ENCODE data around the gene B3GNT9.

The B3GNT9 gene

DNA sequence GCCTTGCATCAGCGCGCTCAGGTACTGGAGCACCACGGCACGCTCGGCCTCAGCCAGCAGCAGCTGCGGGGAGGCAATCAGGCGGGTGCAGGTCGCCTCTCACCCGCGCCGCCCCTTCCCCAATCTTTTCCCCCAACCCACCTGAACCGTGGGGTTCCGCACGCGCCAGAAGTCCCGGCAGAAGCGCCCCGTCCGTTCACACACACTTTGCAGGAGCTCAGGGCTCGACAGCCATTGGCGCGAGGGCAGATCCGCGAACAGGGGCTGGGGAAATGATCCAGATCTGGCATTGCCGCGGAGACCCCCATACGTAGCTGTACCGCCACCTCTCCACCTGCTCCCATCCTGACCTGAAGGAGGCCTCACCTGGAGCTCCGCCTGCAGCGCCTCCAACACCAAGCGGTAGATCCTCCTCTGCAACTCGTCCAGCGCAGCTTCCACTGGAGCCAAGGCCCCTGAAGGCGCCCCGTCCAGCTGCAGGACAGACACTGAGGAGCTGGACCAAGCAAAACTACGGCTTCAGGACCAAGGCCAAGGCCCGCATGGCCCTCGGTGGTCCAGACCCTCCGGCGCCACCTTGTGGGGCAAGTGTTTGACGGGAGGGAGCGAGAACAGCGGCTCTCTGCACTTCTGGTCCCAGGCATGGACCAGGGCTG lies 34.3 kb upstream of the B3GNT9 start:
- peak; percentile 93 for DNase-seq

DNA sequence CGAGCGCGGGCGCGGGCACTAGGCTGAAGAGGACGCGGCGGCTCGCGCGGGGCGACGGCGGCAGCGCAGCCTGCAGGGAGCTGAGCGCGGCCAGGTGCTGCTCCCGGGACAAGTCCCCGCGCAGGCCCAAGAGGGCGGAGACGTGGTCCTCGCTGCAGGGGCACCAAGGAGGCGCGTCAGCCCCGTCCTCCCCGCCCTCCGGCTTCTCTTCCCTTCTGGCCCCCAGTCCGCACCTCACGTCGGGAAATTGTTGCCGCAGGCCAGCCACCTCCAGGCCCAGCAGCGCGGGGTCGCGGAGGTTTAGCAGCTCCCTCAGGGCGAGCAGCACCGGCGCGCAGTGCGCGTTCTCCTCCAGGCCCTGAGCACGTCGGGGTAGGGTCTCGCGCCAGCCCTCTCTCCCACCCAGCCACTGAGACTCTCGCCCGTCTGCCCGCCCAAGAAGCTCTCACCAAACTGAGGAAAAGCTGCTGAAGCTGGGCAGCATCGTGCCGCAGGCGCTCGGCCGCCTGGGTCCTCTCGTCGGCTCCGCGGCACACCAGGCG lies 33.7 kb upstream of the B3GNT9 start:
- no peak for DNase-seq

DNA sequence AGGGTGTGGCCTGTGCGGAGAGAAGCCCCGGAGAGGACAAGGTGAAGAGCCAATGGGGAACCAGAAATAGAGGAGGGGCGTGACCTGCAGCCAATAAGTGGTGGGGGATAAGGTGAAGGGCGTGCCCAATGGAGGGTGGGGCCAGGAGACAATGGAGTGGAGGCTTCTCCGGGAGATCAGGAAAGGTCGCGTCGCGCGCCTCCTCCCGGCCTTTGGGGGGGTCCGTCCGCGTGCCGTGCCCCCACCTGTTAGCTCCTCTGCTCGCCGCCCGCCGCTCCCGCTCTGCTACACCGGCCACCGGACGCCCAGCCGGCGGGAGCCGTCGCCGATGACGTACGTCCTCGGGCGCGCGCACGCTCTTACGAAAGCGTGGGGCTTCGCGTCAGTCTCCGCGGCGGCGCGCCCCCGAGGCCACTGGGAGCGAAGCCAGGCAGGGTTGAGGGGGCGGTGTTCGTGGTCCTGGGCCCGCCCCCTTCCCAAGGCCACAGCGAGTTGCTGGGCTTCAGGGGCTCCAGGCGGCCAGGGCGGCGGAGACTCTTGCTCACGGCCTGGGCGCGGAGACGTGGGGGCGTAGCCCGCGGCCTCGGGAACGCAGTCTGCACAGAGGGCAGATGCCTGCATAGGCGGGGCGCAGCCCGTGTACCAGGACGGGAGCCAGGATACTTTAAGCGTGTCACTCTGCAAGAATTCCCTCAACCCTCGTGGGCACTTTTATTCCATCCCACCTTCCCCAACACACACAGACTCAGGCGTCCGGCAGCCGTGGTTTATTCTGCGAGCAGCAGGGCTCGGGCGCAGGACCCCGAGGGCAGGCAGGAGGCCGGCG lies 33.0 kb upstream of the B3GNT9 start, which contains the start of gene MATCAP1:
MATCAP1 (minus strand) TSS at position 337 of the 826 bp plus-strand sequence. CDS start 3,353 bp downstream, outside the sequence.
- peak; percentile 97 for DNase-seq

DNA sequence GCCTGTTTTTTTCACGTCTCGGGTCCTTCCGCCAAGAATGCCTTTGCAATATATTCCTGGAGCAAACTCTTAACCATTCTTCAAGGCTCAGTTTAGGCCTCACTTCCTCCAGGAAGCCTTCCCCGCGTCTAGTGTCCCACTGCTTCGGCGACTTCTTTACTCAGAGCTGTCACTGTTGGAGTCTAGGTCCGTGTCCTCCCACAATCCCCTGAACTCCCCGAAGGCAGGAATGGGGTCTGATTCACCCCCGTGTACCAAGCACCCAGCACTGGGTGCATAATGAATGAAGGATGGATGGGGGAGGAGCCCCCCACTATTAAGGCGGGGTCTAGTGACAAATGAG lies 32.5 kb upstream of the B3GNT9 start:
- no peak for DNase-seq

DNA sequence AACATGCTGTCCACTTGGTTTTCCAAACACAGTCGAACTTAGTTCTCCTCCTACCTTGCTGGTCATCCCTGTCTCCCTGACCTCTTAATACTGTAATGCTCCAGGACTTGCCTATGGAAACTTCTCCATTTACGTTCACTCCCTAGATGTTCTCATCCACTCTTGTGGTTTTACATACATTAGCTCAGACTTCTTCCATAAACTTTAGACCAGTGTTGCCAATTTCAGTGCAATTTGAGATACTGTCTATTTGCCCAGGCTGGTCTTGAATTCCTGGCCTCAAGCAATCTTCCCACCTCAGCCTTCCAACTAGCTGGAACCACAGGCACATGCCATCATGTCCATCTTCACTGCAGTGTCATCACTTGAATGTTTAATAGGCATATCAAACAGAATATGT lies 31.5 kb upstream of the B3GNT9 start:
- no peak for DNase-seq

DNA sequence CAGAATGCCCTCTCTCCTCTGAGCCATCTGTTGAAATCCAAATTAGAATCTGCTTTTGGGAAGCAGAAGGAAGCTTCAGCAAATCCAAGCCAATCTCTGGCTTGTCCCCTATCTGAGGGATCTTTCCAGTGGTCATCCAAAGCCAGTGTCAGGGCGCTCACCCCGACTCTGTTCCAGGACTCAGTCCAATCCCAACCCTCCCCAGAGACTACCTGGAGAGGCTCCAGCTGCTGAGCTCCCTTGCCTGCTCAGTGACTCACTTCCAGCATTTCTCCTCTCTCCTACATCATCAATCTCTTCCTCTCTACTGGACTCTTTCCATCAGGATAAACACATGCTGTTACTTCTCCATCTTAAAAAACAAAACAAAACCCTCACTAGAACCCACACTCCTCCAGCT lies 30.5 kb upstream of the B3GNT9 start:
- DNase-seq = no peak

DNA sequence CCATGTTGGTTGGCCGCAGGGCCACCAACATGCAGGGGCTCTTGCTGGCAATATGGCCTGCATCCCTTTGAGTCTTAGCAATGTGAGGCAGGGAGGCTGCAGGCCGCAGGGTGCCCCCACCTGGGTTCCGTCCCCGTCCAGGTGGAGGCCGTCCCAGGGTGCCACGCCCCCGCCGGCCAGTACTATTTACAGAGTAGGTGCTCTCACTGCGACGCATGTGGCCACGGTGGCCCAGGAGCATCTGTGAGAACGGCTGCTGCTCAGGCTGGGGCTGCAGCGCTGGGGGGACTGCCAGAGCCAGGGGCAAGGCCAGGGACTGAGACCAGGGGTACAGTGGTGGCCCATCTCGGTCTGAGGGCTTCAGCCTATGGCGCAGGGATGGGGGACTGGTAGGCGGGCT lies 29.4 kb upstream of the B3GNT9 start:
- no peak for DNase-seq

DNA sequence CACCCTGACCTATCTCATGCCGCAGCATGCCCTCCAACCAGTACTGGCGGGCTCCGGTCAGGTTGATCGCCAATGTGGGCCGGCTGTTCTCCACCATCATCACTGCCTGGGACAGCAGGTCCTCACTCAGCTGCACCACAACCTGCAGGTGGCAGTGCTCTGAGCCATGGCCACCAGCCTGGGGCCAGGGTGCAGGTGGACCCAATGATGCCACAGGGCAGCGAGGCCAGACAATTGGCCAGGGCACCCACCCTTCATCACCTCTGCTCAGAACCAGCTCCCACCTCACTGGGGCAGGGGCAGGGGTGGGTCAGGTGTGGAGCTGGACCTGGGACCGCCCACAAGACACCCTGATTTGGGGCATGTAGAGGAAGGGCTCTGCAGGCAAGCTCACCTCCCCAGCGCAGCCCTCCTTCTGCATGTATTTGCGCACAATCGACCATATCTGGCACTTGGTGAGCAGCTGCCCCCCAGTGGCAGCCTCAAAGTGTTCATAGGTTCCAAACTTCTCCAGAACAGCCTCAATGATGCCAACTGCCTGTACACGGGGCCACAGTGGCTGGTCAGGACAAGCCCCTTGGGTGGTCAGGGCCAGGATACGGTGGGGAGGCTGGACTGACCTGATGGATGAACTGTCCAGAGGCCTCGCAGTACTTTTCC lies 28.8 kb upstream of the B3GNT9 start:
- no peak for DNase-seq

DNA sequence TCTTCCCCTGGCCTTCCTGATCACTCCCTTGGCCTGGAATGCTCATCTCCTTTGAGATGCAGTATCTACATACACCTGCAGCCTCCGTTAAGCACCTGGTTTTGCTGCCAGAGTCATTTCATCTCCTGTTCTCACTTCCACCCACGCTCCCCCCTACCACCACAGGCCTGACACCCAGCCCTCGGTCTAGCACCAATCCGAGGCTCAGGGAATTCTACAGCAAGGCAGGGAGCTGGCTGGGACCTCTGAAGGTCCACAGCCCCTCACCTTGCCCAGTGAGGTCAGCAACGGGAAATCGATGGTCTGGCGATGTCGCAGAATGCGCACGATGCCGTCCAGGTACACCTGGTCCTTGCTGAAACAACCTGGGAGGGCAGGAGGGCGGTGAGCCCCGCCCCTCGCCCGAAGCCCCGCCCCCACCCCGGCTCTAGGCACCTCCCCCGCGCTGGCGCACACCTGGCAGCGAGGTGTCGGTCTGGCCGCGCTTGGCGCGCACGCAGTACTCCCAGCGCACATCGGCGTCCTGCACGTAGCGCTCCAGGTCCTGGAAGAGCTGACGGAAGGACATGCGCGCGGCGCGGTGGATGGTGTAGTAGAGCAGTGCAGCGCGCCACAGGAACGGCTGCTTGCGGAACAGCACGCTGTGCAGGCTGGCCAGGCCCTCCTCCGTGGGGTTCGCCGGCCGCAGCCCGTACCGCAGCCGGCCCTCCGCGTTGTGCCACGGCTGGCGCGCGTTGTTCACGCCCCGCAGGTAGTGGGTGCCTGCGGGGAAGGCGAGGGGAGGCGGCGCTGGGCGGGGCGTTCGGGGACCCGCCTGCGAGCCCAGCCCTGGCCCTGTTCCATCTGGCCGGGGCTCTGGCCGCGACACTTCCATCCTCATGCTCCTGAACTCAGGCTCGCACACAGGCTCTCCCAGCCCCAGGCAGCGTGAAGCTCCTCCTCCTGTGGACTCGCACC lies 27.2 kb upstream of the B3GNT9 start:
- peak; percentile 62 for DNase-seq

DNA sequence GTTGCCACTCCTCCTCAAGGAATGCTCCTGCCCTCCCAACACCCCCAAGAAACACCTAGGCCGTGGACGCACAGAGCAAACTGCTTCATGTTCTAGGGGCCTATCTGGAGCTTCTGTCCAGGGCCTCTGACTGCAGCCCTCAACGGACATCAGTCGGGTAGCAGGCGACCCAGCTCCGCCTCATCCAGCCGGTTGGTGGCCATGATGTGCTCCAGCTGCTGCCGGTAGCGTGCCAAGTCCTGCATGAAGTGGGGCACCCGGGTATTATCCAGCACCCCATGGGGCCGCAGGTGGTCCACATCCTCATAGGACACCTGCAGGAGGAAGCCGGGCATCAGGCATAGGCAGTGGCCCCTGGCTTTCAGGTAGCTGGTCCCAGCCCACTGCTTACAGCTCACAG lies 25.9 kb upstream of the B3GNT9 start:
- no peak for DNase-seq

DNA sequence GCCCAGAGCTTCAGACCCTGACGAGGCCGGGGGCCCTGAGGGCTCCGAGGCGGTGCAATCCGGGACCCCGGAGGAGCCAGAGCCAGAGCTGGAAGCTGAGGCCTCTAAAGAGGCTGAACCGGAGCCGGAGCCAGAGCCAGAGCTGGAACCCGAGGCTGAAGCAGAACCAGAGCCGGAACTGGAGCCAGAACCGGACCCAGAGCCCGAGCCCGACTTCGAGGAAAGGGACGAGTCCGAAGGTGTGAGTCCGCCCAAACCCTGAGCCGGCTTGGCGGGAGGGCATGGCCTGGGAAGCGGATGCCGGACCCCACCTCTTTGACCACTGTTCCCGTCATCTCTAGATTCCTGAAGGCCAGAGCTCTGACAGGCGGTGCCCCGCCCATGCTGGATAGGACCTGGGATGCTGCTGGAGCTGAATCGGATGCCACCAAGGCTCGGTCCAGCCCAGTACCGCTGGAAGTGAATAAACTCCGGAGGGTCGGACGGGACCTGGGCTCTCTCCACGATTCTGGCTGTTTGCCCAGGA lies 24.0 kb upstream of the B3GNT9 start:
- DNase-seq = no peak

DNA sequence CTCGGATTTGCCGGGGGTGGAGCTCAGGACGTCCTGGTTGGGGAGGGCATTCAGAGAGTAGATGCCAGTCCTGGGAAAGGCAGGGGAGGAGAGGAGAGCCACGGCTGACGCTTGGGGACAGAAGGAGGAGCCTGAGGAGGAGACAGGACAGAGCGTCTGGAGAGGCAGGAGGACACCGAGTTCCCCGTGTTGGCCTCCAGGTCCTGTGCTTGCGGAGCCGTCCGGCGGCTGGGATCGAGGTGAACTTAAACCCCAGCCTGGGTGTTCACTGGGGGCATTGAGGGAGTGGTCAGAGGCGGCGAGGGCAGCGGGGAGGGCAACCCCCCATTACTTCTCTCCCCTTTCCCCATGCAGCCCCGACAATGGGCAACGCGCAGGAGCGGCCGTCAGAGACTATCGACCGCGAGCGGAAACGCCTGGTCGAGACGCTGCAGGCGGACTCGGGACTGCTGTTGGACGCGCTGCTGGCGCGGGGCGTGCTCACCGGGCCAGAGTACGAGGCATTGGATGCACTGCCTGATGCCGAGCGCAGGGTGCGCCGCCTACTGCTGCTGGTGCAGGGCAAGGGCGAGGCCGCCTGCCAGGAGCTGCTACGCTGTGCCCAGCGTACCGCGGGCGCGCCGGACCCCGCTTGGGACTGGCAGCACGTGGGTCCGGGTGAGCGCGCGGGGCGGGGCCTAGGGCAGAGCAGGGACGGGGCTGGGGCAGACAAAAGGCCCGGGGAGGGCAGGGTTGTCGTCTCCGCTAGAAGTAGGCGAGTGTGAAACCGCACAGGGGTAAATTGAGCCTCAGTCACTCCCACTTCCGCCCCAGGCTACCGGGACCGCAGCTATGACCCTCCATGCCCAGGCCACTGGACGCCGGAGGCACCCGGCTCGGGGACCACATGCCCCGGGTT lies 23.3 kb upstream of the B3GNT9 start:
- DNase-seq = peak; percentile 73

DNA sequence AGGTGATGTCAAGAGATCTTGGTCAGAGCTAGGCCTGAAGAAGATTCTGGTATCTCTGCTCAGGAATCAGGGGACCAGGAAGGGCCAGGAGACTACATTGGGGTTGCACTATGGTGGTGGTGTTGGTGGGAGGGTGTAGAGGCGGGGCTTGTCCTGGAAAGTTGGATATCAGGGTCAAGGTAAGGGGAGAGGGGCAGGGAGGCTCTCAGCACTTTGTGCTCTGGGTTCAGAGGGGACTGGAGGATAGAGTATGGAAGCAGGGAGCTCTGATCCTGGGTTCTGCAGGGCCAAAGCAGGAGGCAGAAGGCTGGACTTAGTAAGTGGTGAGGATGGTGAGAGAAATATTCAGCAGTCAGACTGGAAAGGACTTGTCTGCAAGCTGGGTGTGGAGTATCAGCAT lies 22.5 kb upstream of the B3GNT9 start:
- DNase-seq = no peak

DNA sequence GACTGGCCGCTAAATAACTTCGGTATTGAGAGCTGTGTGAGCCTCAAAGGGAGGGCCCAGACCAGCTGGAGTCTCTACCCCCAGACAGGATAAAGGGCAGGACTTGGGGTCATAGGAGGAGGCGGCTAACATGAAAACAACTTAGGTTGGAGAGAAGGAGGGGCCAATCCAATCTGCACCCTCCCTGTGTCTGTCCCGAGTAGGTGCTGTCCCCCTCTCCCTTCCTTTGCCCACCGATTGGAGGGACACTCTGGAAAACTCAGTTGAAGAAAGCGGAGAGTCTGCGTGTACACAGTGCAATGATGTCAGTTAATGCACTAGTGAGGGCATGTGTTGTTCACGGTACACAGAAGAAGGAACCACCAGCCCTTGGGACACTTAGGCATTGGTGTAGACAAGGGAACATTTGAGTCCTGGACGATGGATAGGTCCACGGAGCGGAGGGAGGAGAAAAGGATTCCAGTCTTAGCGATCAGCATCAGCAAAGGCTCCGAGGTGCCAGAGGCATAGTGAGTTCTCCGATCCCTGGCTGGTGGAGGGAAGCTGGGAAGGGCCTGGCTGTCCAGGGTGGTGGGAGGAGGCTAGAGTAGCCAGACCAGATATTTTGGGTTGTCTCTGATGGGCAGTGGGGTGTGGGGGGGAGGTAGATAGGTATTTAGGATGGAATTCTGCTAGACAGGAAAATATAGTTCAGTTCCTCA lies 20.3 kb upstream of the B3GNT9 start:
- no peak for DNase-seq

DNA sequence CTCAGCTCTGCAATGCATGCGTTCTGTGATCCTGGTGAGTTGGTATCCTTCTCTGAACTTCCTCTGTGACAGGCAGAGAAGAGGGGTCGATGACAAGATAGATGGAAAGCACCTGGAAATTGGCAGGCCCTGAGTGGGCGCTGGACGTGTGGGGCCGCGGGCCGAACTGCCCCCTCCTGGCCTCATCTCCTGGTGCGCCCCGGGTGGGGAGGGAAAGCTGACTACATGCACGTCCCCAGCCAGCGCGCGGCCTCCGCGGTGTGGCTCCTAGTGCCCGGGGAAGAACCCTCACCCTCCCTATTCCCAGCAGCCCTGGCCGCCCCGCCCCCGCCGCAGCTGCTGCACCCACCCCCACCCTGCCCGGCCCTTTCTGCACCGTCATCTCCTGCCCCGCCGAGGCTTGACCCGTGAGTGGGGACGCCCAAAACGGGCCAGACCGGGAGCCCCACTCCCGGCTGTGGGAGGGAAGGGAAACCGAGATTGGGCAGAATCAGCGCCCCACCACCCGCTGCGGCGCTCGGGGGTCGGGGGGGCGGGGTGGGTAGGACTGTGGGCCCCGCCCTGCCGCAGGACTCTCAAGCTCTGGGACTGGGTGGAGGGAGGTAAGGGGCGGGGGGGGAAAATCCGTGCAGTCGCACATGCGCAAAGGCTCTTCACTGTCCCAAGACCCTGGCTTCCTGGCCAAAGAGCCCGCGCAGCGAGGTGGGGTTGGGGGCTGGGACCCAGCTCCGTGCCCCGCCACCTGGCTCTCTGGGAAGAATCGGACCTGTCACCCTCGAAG lies 19.6 kb upstream of the B3GNT9 start, which contains the start of gene NOL3:
NOL3 (plus strand) TSS at position 371 of the 781 bp plus-strand sequence.
- peak; percentile 94 for DNase-seq

DNA sequence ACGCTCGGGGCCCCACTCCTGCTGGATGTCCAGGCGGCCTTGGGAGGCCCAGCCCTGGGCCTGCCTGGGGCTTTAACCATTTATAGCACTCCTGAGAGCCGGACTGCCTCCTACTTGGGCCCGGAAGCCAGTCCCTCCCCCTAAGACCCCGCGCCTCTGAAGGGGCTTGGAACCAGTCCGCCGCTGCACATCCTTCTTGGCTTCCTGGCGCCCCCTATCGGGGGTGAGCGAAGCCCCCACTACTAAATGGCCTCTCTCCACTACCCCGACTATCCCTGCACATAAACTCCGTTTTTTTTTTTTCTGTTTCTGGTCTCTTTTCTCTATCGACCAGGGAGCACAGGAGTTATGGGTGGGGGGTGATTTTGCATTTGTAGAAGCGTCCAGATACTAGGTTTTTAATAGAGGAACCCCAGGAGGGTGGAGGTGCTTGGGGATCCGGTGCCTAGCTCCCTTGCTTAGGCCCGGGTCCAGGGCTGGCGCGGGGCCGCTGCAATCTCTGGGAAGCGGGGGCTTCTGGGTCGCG lies 18.9 kb upstream of the B3GNT9 start:
- DNase-seq = no peak

DNA sequence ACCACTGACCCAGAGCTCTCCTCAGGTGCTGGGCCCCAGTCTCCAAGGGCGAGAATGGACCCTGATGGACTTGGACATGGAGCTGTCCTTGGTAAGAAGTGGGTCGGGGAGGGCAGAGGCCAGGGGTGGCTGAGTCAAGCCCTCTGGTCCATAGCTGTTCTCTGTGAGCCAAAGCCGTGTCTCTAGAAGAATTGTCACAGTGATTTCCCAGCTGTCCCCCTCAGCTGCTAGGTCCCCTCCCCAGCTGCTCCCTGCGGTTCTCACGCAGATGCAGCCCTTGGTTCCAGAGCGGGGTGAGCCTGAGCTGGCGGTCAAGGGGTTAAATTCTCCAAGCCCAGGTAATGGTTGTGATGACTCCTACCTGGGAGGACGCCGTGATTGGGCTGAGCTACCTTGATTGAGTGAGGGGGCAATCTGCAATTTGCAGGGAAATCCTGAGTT lies 18.2 kb upstream of the B3GNT9 start:
- DNase-seq = no peak

DNA sequence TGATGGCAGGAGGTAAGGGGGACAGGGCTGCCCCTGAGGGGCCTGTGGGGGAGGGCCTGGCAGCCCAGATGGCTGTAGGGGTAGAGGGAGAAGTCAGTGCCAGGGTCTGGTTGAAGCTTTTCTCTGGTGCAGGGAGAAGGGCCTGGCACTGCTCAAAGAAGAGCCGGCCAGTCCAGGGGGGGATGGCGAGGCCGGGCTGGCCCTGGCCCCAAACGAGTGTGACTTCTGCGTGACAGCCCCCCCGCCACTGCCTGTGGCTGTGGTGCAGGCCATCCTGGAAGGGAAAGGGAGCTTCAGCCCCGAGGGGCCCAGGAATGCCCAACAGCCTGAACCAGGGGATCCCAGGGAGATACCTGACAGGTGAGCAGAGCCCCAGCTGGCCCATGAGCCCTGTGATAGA lies 16.8 kb upstream of the B3GNT9 start:
- no peak for DNase-seq

DNA sequence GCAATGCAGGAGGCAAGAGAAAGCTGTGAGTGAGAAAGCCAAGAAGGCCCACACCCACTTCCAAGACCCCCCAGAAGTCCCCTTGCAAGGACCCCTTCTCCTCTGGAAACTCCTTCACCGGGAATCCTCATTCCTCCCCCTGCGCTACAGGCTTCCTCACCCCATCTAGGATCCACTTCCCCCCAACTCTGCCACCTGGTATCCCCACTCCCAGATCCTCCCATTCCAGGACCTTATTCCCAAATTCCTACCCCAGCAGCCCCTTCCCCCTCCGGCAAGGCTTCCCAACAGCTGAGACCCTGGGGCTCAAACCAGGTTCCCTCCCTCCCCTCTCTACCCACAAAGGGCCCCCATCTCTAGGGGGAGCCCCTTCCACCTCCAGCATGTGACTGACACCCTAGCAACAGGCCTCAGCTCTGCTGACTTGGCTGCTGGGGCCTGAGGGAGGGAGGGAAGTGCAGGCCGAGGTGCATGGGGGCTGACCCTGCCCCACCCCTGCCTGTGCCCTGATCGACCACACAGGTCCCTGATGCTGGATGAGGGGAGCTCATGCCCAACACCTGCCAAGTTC lies 15.9 kb upstream of the B3GNT9 start:
- DNase-seq = no peak

Measured in suppressor macrophage treated with lipopolysaccharide for 4 hours (primary cell).